NCI-H1694 (cell line): ENCODE results near the gene TMEM207.

ENCODE experiments used
- DNase-seq: peaks from one replicate; lab custom pipeline; 2025; lab: John Stamatoyannopoulos, UW

The TMEM207 gene

DNA sequence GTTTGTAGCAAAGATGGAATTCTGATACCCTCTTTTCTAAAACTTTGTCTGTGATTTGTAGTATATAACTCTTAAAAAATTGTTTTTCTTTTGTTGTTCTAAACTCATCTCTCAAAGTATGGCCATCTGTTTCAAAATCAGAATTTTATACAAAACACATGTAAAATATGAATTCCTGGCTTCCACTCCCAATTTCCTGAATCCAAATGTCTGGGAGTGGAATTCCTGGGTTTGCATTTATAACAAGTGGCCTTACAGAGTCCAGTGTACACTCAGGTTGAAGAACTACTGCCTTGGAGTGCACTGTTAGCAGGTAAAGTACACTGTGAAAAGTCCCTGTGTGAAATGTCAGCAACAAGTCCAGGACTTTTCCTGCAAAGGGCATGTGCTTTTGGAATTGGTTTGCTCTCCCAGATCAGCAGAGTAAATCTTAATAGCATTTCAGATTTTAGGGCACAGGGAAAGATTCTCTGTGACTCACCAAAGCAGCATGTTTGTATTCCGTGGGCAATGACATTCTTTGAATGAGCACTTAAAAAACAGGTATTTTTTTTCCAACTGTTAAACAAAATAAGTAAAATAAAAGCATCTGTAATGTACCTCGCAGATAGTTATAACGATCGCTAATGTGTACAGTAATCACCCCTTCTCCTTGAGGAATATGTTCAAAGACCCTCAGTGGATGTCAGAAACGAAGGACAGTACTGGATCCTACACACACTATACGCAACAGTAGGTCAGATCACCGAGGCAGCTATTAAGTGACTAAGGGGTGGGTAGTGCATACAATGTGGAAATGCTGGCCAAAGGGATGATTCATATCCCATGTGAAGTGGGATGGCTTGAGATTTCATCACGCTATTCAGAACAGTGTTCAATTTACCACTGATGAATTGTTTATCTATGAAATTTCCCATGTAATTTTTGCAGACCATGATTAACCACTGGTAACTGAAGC is 63.7 kb downstream of the TMEM207 start:
- no peak for DNase-seq

GRCh38 chr3:190384309-190384756 is 65.4 kb downstream of the TMEM207 start:
- DNase-seq = no peak

DNA sequence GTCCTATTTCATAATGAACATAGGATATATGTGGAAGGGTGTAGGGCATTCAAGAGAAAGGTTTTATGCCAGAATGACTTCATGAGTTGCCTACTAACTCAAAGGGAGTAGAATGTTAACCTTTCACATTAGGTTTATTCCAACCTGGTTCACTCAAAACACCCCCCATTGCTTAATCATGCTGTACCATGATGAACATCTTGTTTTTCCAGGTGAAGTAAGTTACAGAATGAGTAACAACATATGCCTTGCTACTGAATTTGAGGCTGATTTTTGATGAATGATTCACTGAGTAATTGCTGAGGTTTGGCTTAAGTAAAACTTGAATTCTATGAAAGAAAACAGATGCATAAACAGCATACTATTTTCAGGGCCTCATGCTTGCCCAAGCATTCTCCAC is 67.6 kb downstream of the TMEM207 start:
- no peak for DNase-seq

- DNase-seq = no peak
These were observed 68.3 kb downstream of the TMEM207 start for GRCh38 chr3:190381441-190381840.

DNA sequence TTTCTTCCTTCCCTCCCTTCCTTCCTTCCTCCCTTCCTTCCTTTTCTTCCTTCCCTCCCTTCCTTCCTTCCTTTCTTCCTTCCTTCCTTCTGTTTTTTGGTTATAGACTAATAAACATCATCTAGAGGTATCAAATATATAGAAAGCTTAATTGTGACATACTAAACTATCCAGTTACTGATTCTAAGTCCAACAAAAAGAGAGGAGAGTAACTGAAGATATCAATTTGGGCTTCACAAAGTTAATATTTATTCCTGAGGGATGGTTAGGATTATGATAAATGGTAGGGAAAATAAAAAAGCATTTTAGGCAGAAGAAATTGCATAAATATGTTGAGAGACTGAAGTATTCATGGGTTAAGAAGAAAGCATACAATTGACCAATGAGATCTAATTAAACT is 69.5 kb downstream of the TMEM207 start:
- DNase-seq = no peak
